Measurements from ENCODE around the gene UNCX. TPM values are rescaled to one million over a fixed set of nuclear protein-coding genes. Genes with fewer than 3 reads are reported as not detected.

Gene UNCX
- total RNA-seq, 2 experiments from 2014 or later = not detected

DNA sequence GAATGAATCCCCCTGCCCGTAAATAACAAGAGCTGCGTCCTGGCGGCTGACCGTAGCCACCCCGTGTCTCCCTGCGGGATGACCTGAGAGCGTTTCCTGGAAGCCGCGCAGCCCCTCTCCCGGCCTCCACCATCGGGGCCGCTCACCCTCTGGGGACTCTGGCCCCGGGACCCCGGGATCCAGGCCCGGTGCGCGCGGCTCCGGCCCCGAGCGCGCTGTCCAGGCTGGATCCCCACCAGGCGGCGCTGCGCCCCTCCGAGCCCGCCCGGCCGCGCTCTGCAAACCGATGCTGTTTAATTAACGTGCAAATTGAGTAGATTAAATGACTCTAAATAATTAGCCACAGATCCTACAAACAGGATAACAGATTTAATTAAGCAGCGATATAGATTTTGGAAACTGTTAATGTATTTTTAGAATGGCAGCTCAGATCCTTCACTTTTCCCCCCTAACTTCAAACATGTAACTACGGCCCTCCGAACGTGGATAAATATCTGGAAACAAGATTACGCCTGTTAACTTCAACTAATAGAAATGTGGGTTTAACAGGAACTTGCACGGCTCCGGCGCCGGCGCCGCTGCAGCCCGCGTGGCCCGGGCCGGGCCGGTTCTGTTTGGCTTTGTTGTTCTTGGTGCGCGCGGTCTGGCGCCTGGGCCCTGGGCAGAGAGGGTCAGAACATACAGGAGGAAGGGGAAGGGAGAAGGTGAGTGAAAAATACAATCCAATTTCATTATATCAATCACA is 7.1 kb upstream of the UNCX start:
- Histone ChIP-seq H3K9me3 (ENCODE audit: control insufficient read depth in 1 of 2, insufficient read depth in 1 of 2, low read length in 2 of 2) (peaks cover 0 to 24% of the 10 kb centered on the region in 2 experiments), H3K4me1 (ENCODE audit: insufficient read depth, low read length) (peaks cover 7% of the 10 kb centered on the region), H3K36me3 (ENCODE audit: insufficient read depth, low read length) (no peaks in the 10 kb centered on the region), H3K4me3 (ENCODE audit: low read length) (no peak overlapping the region), H3K27me3 (ENCODE audit: control insufficient read depth in 1 of 2, insufficient read depth in 2 of 2, low read length in 2 of 2) (peaks cover 64 to 86% of the 10 kb centered on the region in 2 experiments), H3K27ac (ENCODE audit: low read depth in 1 of 2, low read length in 2 of 2) (no peak overlapping the region)
- Mint-ChIP-seq H3K27me3 (peaks cover 76% of the 10 kb centered on the region), H3K36me3 (ENCODE audit: low read depth) (no peaks in the 10 kb centered on the region), H3K27ac (no peak overlapping the region), H3K4me3 (no peak overlapping the region), H3K9me3 (no peaks in the 10 kb centered on the region), H3K4me1 (ENCODE audit: low read depth) (peaks cover 17% of the 10 kb centered on the region)
- intact Hi-C loops (cut with DNase I, micrococcal nuclease) = loop anchor here (1.0 to 2.0 kb wide), 4 partner anchors 187 to 249 kb away; no protein-coding TSS in a partner anchor
- ATAC-seq (ENCODE audit: poor library complexity) = peak; percentile 48
- POLR2A ChIA-PET = no interaction called here
- CTCF ChIA-PET = interaction anchor here (0.8 to 1.3 kb wide), 3 partner anchors 14 to 249 kb away, joined by 3 to 4 read pairs (median 4); no protein-coding TSS in a partner anchor
- peak in 13 of 14 experiments; percentile 14 to 69 (median 38) for DNase-seq
- TF ChIP-seq, protein P1, sequence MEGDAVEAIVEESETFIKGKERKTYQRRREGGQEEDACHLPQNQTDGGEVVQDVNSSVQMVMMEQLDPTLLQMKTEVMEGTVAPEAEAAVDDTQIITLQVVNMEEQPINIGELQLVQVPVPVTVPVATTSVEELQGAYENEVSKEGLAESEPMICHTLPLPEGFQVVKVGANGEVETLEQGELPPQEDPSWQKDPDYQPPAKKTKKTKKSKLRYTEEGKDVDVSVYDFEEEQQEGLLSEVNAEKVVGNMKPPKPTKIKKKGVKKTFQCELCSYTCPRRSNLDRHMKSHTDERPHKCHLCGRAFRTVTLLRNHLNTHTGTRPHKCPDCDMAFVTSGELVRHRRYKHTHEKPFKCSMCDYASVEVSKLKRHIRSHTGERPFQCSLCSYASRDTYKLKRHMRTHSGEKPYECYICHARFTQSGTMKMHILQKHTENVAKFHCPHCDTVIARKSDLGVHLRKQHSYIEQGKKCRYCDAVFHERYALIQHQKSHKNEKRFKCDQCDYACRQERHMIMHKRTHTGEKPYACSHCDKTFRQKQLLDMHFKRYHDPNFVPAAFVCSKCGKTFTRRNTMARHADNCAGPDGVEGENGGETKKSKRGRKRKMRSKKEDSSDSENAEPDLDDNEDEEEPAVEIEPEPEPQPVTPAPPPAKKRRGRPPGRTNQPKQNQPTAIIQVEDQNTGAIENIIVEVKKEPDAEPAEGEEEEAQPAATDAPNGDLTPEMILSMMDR (IDR thresholded peaks at IDR 0.05) = peak; percentile 71

DNA sequence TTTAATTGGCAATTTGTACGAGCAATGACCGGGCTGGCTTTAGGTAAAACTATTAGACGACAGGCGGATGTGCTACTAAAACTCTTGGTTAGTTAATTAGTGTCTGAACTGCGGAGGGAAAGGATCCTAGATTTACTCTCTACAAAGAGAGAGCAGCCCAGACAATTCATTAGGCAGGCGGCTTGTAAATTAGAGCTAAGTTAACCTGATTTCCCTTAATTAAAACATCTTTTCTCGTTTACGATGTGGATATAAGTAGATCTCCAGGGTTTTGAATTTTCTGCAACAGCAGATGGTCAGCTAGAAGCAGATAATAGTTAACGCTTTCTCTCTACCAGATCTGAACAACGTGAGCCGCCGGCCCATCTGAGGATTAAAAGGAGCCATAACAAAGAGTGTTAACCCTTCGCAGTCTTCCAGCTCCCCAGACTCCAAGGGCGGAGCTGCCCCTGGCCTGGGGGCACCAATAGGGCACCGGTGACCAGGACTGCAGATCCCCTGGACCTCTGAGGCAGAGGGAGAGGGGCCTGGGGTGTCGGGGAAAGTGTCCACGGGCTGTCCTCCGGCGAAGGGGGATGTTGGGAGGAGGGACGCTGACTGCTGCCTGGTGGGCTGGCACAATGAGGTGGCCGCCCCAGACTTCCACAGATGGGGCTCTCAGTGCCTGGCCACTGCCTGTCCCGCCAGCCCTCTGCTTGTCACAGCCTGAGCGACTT is 6.3 kb upstream of the UNCX start:
- no peak overlapping the region for H3K27ac Mint-ChIP-seq
- Histone ChIP-seq H3K27ac (ENCODE audit: low read depth in 1 of 2, low read length in 2 of 2) (no peak overlapping the region), H3K9me3 (ENCODE audit: control insufficient read depth in 1 of 2, insufficient read depth in 1 of 2, low read length in 2 of 2) (peaks cover 0 to 31% of the 10 kb centered on the region in 2 experiments), H3K4me1 (ENCODE audit: insufficient read depth, low read length) (peaks cover 14% of the 10 kb centered on the region), H3K4me3 (ENCODE audit: low read length) (no peak overlapping the region), H3K36me3 (ENCODE audit: insufficient read depth, low read length) (no peaks in the 10 kb centered on the region), H3K27me3 (ENCODE audit: control insufficient read depth in 1 of 2, insufficient read depth in 2 of 2, low read length in 2 of 2) (peaks cover 66 to 86% of the 10 kb centered on the region in 2 experiments)
- peaks cover 21% of the 10 kb centered on the region for H3K4me1 Mint-ChIP-seq (ENCODE audit: low read depth)
- TF ChIP-seq, protein P1 (IDR thresholded peaks at IDR 0.05) = no peak
- peaks cover 75% of the 10 kb centered on the region for H3K27me3 Mint-ChIP-seq
- POLR2A ChIA-PET = no interaction called here
- intact Hi-C loops (cut with DNase I, micrococcal nuclease) = loop anchor here in 1 of 2 experiments (2.0 kb wide), 1 partner anchor 186 kb away; no protein-coding TSS in a partner anchor
- CTCF ChIA-PET = interaction anchor here (0.6 to 1.3 kb wide), 3 partner anchors 13 to 248 kb away, joined by 3 to 4 read pairs (median 3); no protein-coding TSS in a partner anchor
- no peak overlapping the region for H3K4me3 Mint-ChIP-seq
- no peaks in the 10 kb centered on the region for H3K36me3 Mint-ChIP-seq (ENCODE audit: low read depth)
- H3K9me3 Mint-ChIP-seq = no peaks in the 10 kb centered on the region
- ATAC-seq (ENCODE audit: poor library complexity) = no peak
- DNase-seq = no peak

DNA sequence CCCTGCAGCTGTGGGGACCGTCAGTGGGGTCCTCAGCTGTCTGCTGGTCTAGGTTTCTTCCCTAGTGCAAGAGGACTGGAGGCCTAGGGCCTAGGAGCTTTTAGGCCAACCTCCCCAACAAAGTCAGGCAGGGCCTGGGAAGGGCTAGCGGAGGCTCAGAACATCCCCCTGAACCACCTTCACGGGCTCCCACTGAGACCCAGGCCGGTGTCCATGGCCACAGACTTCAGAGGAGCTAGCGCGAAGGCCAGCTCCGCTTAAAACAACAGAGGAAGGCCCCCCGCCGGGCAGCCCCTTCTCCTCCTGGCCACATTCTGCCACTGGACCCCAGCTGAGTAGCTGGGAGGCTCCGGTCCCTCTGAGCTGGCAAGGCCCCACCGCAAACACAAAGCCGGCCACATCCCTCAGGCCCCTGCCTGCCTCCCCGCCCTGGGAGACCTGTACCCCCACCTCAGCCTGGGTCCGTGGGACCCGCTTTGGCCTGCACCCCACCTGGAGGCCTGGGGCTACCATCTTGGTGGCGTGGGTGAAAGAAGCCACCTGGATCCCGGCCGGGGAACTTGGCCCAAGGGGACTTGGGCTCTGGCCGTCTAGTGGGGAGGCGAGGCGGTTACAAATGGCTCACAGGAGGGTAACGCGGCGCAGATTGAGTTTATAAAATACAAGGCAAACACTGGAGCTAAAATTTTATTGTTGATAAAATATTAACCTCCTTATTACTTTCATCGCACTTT is 5.4 kb upstream of the UNCX start:
- Histone ChIP-seq H3K4me1 (ENCODE audit: insufficient read depth, low read length) (peaks cover 22% of the 10 kb centered on the region), H3K4me3 (ENCODE audit: low read length) (no peak overlapping the region), H3K36me3 (ENCODE audit: insufficient read depth, low read length) (no peaks in the 10 kb centered on the region), H3K27me3 (ENCODE audit: control insufficient read depth in 1 of 2, insufficient read depth in 2 of 2, low read length in 2 of 2) (peaks cover 72 to 88% of the 10 kb centered on the region in 2 experiments), H3K27ac (ENCODE audit: low read depth in 1 of 2, low read length in 2 of 2) (no peak overlapping the region), H3K9me3 (ENCODE audit: control insufficient read depth in 1 of 2, insufficient read depth in 1 of 2, low read length in 2 of 2) (peaks cover 0 to 40% of the 10 kb centered on the region in 2 experiments)
- ChIA-PET POLR2A (no interaction called here), CTCF (interaction anchor here (1.2 kb wide), 1 partner anchor 14 kb away, joined by 3 read pairs; no protein-coding TSS in a partner anchor)
- Mint-ChIP-seq H3K36me3 (ENCODE audit: low read depth) (no peaks in the 10 kb centered on the region), H3K4me1 (ENCODE audit: low read depth) (peaks cover 25% of the 10 kb centered on the region), H3K4me3 (peak overlapping the region; percentile 3), H3K27me3 (peaks cover 76% of the 10 kb centered on the region), H3K9me3 (no peaks in the 10 kb centered on the region), H3K27ac (no peak overlapping the region)
- TF ChIP-seq, protein P1 (IDR thresholded peaks at IDR 0.05) = no peak
- intact Hi-C loops (cut with DNase I, micrococcal nuclease) = loop anchor here in 1 of 2 experiments (2.0 kb wide), 1 partner anchor 186 kb away; no protein-coding TSS in a partner anchor
- no peak for DNase-seq
- ATAC-seq (ENCODE audit: poor library complexity) = no peak
